ENCODE measurements around the gene MAGI1.

The MAGI1 gene

GRCh38 chr3:65368866-65369265 lies 669.9 kb downstream of the MAGI1 start:
- no peak for DNase-seq

- DNase-seq: no peak
These were observed 676.0 kb downstream of the MAGI1 start for GRCh38 chr3:65362688-65363087.

- DNase-seq: no peak
These were observed 677.3 kb downstream of the MAGI1 start for GRCh38 chr3:65361448-65361847.

- DNase-seq: peak; percentile 46
These were observed 682.1 kb downstream of the MAGI1 start for GRCh38 chr3:65356331-65357248.

GRCh38 chr3:65354880-65355279 lies 683.8 kb downstream of the MAGI1 start:
- DNase-seq: peak; percentile 78

GRCh38 chr3:65352951-65353350 lies 685.8 kb downstream of the MAGI1 start:
- DNase-seq: no peak

GRCh38 chr3:65351753-65352152 lies 687.0 kb downstream of the MAGI1 start:
- DNase-seq: no peak

GRCh38 chr3:65350801-65351476 lies 687.8 kb downstream of the MAGI1 start:
- DNase-seq: no peak

- DNase-seq: no peak
These were observed 690.2 kb downstream of the MAGI1 start for GRCh38 chr3:65348398-65348995.

- DNase-seq: no peak
These were observed 691.6 kb downstream of the MAGI1 start for GRCh38 chr3:65347166-65347565.

GRCh38 chr3:65344846-65345245 lies 693.9 kb downstream of the MAGI1 start:
- no peak for DNase-seq

GRCh38 chr3:65344444-65344843 lies 694.3 kb downstream of the MAGI1 start:
- DNase-seq: no peak

GRCh38 chr3:65343736-65344135 lies 695.0 kb downstream of the MAGI1 start:
- no peak for DNase-seq

GRCh38 chr3:65343026-65343425 lies 695.7 kb downstream of the MAGI1 start:
- DNase-seq: no peak

GRCh38 chr3:65342084-65342683 lies 696.5 kb downstream of the MAGI1 start:
- no peak for DNase-seq

GRCh38 chr3:65339192-65339740 lies 699.5 kb downstream of the MAGI1 start:
- DNase-seq: no peak

- DNase-seq: no peak
These were observed 700.1 kb downstream of the MAGI1 start for GRCh38 chr3:65338571-65338970.

GRCh38 chr3:65335587-65335986 lies 703.1 kb downstream of the MAGI1 start:
- DNase-seq: no peak

- peak; percentile 43 for DNase-seq
These were observed 704.6 kb downstream of the MAGI1 start for GRCh38 chr3:65334045-65334665.

- no peak for DNase-seq
These were observed 707.0 kb downstream of the MAGI1 start for GRCh38 chr3:65331730-65332129.

- no peak for DNase-seq
These were observed 708.6 kb downstream of the MAGI1 start for GRCh38 chr3:65330072-65330471.

GRCh38 chr3:65328148-65328547 lies 710.6 kb downstream of the MAGI1 start:
- no peak for DNase-seq

GRCh38 chr3:65326574-65326973 lies 712.1 kb downstream of the MAGI1 start:
- DNase-seq: no peak

All from left hindlimb (tissue), 1 donor.